Hippocampal formation (tissue), 2 donors: ENCODE results near the gene ZNF304.
"Not testable (repeated sequence)": the region's sequence is repeated elsewhere in the genome, so short reads cannot be mapped to it uniquely, and the experiment has no call there.

ENCODE experiments used
- DNase-seq, 2 donors: peaks; one replicate each; lab custom pipeline; 2025; lab: John Stamatoyannopoulos, UW

ZNF304 gene

GRCh38 chr19:57362419-57362818, 11.3 kb downstream of the ZNF304 start:
- no peak for DNase-seq

DNA sequence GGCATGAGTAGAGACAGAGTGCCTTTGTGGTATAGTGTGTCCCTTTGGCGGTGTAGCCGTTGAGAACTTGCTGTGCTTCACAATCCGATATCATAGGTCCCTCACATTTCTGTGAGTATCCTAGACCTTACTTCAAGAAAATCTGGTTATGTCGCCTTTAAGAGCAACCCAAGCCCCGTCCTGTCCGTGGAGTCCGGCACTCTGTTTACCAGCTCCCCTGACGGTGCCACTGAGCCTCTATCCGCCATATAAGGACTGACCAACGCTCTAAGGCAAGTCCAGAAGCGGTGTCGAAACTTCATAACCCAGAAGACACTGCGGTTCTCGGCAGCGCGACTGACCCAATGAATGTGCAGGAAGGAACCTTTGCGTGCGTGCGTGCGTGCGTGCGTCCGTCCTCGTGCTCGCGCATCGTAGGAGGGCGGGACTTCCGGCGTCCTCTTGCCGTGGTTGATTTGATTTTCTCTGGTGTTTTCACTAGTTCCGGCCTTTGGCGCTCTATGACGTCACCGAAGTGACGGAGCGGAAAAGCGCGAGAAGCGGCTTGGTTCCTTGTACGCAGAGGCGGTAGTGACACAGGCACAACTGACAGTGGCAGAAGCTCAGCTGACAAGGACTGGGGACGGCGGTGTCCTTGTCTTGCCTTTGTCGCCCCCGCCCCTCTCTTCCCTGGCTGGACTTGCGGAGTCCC, 12.1 kb downstream of the ZNF304 start, which contains the start of the genes TRAPPC2B and ZNF547:
Gene TRAPPC2B (plus strand): TSS at position 555 of the 691 bp plus-strand sequence. CDS start 1,283 bp downstream, outside the sequence.
Gene ZNF547 (plus strand): TSS at position 555 of the 691 bp plus-strand sequence. CDS start 5,005 bp downstream, outside the sequence.
- DNase-seq, result peak; percentile 95

DNA sequence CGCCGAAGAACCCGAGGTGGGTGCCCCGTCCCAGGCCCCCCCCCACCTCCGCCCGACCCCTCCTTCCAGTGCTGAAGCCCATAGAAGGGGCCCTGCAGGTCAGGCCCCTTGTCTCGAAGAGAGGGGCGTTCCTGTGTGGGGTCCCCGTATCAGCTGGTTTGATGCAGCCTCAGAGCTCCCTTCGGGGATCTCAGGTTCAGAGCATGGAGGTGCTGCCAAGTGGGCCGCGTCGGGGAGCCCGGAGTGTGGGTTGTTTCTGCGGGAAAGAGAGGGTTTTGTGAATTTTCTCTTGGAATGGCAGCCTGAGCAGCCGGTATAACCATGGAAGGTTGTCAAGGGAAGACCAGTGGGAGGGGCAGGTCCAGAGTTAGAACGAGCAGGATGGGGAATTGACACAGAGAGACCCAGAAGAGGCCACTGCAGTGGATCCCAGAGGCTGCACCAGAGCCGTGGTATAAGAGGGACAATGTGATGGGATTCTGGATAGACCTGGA, 12.7 kb downstream of the ZNF304 start:
- no peak for DNase-seq

DNA sequence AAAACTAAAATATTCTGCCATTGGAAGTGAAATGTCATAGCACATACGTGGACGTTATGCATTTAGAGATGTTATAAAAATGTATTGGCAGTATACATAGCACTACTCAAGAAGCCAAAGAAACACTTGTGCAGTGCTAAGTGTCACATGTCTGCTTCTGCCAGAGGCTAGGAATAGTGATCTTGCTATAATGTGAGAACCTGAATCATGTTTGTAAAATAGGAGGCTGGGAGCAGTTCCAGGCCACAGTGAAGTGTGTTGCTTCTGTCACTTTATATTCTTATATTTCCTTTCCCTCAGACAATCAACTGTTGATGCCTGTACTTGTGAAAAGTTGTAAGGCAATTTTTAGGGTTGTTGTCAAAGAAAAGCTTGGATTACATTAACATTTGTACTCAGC, 15.7 kb downstream of the ZNF304 start:
- no peak for DNase-seq

DNA sequence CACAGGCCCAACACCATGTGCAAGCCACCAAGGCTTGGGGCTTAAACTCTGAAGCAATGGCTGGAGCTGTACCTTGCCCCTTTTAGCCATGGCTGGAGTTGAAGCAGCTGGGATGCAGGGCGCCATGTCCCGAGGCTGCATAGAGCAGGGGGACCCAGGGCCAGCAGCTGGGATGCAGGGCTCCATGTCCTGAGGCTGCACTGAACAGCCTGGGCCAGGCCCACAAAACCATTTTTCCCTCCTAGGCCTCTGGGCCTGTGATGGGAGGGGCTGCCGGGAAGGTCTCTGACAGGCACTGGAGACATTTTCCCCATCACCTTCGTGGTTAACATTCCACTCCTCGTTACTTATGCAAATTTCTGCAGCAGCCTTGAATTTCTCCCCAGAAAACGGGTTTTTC, 23.1 kb downstream of the ZNF304 start:
- DNase-seq, result no peak

DNA sequence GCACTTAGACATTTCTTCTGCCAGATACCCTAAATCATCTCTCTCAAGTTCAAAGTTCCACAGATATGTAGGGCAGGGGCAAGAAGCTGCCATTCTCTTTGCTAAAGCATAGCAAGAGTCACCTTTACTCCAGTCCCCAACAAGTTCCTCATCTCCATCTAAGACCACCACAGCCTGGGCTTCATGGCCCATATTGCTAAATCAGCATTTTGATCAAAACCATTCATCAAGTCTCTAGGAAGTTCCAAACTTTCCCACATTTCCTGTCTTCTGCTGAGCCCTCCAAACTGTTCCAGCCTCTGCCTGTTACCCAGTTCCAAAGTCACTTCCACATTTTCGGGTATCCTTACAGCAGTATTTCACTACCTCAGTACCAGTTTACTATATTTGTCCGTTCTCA, 23.6 kb downstream of the ZNF304 start:
- DNase-seq, result not testable (repeated sequence)

- no peak for DNase-seq
These were observed 25.1 kb downstream of the ZNF304 start for GRCh38 chr19:57376151-57376550.

DNA sequence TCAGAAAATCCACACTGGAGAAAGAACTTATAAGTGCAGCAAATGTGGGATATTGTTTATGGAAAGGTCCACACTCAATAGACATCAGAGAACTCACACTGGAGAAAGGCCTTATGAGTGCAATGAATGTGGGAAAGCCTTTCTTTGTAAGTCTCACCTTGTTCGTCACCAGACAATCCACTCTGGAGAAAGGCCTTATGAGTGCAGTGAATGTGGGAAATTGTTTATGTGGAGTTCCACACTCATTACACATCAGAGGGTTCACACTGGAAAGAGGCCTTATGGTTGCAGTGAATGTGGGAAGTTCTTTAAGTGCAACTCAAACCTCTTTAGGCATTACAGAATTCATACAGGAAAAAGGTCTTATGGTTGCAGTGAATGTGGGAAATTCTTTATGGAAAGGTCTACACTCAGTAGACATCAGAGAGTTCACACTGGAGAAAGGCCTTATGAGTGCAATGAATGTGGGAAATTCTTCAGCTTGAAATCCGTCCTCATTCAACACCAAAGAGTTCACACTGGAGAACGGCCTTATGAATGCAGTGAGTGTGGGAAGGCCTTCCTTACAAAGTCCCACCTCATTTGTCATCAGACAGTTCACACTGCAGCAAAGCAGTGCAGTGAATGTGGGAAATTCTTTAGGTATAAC, 26.6 kb downstream of the ZNF304 start:
- no peak for DNase-seq

- no peak for DNase-seq
These were observed 29.9 kb downstream of the ZNF304 start for GRCh38 chr19:57380923-57381322.

DNA sequence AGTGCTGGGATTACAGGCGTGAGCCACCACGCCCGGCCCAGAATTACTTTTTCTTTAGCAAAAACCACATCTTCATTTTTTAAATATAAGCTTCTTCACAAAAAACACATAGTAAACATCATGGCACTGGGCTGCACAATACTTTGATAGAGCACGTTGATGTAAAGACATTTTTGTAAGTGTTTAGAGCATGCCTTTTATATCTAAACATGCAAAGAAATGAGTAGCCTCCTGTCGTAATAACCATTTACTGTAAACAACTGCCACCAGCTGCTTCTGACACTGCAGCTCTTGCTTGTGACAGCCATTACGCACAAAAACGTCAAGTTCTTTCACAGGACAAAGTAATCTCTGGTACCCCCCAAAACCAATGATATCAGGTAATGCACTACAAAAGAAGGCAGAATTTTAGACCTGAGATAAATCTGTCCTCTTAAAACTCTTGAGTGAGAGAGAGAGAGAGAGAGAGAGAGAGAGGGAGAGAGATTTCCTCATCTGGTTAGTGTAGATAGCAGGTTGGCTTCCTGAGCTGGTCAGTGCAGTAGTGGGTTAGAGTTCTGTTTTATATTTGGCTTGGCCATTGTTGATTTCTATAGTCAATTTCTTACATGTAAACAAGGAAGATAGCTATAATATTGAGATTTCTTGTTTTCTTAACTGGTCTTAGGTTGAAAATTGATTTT, 31.9 kb downstream of the ZNF304 start:
- DNase-seq, result no peak

DNA sequence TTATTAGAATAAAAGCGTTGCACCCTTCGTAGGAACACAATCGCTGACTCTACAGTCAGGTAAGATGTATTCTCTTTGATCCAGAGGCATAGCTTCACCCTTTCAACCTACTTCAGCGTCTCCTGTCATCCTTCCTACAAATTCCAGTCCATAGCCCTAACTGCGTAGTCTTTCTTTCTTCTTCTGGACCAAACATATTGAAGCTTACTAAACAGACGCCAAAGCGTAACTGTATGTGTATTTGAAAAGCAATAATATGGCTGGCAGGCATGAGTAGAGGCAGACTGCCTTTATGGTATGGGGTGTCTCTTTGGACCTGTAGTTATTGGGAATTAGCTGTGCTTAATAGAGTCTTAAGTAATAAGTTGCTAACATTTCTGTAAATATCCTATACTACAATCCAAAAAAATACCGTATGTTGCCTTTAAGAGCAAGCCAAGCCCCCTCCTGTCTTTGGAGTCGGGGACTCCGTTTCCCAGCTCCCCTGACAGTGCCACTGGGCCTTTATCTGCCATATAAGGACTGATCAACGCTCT, 38.2 kb downstream of the ZNF304 start:
- DNase-seq, result no peak

DNA sequence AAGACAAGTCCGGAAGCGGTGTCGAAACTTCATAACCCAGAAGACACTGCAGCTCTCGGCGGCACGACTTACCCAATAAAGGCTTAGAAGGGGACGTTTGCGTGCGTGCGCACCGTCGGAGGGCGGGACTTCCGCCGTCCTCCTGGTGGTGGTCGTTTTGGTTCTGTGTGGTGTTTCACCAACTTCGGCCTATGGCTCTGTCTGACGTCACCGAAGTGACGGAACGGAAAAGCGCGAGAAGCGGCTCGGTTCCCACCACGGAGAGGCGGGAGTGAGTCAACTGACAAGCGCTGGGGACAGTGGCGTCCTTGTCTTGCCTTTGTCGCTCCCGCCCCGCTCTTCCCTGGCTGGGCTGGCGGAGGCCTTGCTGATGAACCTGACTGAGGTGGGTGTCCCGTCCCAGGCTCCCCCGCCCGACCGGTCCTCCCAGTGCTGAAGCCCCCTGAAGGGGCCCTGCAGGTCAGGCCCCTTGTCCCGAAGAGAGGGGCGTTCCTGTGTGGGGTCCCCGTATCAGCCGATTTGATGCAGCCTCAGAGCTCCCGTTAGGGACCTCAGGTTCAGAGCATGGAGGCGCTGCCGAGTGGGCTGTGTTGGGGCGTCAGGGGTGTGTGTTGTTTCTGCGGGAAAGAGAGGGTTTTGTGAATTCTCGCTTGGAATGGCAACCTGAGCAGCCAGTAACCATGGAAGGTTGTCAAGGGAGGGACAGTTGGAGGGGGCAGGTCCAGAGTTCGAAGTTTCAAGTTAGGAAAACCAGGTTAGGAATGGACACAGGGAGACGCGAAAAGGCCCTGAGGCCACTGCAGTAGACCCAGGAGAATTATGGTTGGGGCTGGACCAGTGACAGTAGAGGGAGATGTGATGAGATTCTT, 38.9 kb downstream of the ZNF304 start, which contains the start of gene ZNF548:
Gene ZNF548 (plus strand): TSS at position 125 of the 869 bp plus-strand sequence. CDS start 246 bp downstream, at position 371.
- DNase-seq, result peak; percentile 93 to 98

DNA sequence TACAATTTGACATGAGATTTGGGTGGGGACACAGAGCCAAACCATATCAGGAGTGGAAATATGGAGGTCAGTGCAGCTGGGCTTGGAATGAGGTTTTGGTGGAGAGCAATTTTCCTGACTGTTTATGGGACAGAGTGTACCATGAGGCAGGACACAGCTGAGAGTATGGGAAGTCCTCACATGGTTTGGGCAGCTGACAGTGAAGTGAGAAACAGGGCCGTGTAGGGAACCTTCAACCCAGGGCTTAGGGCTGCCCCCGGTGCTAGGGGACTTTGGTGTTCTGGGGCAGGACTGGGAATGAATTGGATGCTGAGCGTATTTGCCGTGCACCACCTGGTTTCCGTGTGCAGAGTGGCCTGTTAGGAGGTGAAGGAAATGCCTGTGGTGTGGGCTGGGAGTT, 44.6 kb downstream of the ZNF304 start:
- no peak for DNase-seq

GRCh38 chr19:57398868-57399267, 47.8 kb downstream of the ZNF304 start:
- no peak for DNase-seq

GRCh38 chr19:57403737-57404563, 52.9 kb downstream of the ZNF304 start:
- DNase-seq, result no peak

DNA sequence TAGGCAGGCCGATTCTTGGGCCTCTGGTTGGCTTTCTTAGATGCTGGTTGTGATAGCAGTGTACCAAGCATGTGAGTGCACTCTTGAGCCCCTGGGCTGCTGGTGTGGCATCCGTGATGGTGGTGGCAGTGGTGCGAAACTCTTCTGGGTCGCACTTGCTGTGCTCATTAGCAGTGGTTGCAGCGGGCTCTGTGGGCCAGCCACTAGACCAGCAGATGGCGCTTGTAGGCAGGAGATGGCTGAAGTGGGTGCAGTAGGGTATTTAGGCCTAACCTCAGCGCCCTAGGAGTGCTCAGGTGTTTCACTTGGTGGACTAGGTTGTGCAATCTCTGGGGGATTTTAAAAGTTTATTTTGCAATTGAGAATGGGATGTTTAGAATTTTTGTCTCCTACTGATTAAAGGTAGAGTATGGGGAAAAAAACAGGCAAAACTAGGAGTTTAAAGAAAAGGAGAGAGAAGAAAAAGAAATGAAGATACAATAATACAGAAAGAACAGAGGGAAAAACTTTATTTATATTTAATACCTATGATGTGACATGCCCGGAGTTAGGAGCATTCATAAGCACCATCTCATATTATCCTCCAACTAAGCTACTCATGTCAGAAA, 55.5 kb downstream of the ZNF304 start:
- DNase-seq, result peak in 1 of 2 donors; percentile 5
